SK-N-MC (cell line): ENCODE data around the gene CAAP1.
A peak's percentile ranks its signal among the peaks of the same experiment; 100 is the strongest.

Experiments
- DNase-seq: peaks from one replicate; pipeline ENCODE4 v3.0.0-alpha.2; 2011; ENCODE audit warnings: low read depth, low spot score
- H3K27ac ChIP-seq: fragments of 200-600 bp; sonication (generic); 2 replicates; pipeline ENCODE4 v1.5.1; 2016; ENCODE audit warnings: mixed run types
- H3K36me3 ChIP-seq: fragments of 200-600 bp; sonication (generic); 2 replicates; pipeline ENCODE4 v1.6.1; 2017; ENCODE audit warnings: antibody characterized with exemption, low read length, mixed read lengths; ENCODE audit not compliant: insufficient read depth
- H3K4me3 ChIP-seq: fragments of 200-600 bp; sonication (generic); 2 replicates; pipeline ENCODE4 v1.5.1; 2016
- H3K9ac ChIP-seq: fragments of 200-600 bp; sonication (generic); 2 replicates; pipeline ENCODE4 v1.8.0; 2017; ENCODE audit warnings: mixed run types, mixed read lengths; ENCODE audit not compliant: insufficient read length
- H3K9me3 ChIP-seq: fragments of 200-600 bp; sonication (generic); 2 replicates; pipeline ENCODE4 v1.6.1; 2017; ENCODE audit warnings: low read depth, mild to moderate bottlenecking, antibody characterized with exemption, low read length, moderate library complexity, mixed read lengths
- EZH2 ChIP-seq: fragments of 200-600 bp; sonication (generic); IDR thresholded peaks from one replicate; pipeline ENCODE4 v1.6.1; 2017; ENCODE audit warnings: antibody characterized with exemption
- FOXP2 ChIP-seq: optimal IDR thresholded peaks from 2 replicates; pipeline ENCODE3; 2011; ENCODE audit warnings: mild to moderate bottlenecking, moderate library complexity; ENCODE audit not compliant: insufficient read depth; ENCODE audit errors: extremely low read length, control extremely low read depth
- POLR2AphosphoS5 ChIP-seq: IDR thresholded peaks from 2 replicates; pipeline ENCODE4 v1.6.1; 2012; ENCODE audit warnings: mild to moderate bottlenecking, low read depth, low read length, borderline replicate concordance

CAAP1 gene, protein sequence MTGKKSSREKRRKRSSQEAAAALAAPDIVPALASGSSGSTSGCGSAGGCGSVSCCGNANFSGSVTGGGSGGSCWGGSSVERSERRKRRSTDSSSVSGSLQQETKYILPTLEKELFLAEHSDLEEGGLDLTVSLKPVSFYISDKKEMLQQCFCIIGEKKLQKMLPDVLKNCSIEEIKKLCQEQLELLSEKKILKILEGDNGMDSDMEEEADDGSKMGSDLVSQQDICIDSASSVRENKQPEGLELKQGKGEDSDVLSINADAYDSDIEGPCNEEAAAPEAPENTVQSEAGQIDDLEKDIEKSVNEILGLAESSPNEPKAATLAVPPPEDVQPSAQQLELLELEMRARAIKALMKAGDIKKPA

DNA sequence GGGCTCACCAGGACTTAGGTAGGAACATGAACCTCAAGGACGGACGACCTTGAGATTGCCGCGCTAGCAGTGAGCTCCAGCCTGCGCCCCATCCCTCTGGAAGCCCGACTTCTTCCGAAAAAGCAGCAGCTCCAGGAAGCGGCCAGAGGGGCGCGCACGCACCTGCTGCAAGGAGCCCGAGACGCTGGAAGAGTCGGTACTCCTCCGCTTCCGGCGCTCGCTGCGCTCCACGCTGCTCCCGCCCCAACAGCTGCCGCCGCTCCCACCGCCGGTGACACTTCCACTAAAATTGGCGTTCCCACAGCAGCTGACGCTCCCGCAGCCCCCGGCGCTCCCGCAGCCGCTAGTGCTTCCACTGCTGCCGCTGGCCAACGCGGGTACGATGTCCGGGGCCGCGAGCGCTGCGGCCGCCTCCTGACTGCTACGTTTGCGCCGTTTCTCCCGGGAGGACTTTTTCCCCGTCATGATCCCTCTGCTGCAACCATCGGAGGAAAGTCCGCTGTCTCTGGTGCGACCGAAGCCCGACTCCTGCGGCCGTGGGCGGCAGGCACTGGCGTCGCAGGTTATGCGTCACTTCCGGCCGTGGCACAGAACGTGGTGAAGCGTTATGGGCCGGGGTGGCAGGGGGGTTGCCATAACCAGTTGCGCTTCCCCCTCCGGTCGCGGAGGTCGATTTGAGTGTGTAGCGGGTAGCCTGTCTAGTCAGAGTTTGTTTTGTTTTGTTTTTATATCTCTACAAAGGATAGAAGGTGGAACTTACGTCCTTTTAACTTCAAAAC is at the start of gene CAAP1:
Gene CAAP1, minus strand, starts transcription at position 552 of the 779 bp plus-strand sequence. Its CDS starts 87 bp downstream, at position 465.
- Histone ChIP-seq H3K9ac (peak within 1 kb of the TSS; percentile 92), H3K9me3 (no peaks in the 10 kb centered on the region), H3K27ac (peak within 1 kb of the TSS; percentile 98), H3K36me3 (no peaks in the 10 kb centered on the region), H3K4me3 (peak within 1 kb of the TSS; percentile 99)
- TF ChIP-seq FOXP2 (peak; percentile 52), POLR2AphosphoS5 (peak; percentile 97), EZH2 (no peak)
- DNase-seq: peak; percentile 75

DNA sequence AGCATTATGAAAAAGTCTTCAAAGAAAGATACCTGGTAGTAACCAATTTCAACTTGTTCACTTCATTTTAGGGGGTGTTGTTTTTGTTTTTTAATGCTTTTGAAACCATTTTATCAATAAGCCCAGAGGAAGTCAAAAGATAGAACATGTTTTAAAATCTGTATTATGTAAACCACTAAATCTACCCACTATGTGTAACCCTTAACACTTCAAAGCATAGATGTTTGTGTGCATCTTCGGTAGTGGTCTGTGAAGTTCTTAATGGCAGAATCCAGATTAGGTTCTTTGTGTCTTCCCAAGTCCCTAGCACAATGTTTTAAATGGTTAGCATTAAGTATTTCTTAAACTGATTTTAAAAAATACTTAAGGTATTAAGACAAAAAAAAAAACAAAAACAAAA is 48.2 kb upstream of the CAAP1 start:
- no peak for DNase-seq
- no peak for TF ChIP-seq POLR2AphosphoS5
- no peak for TF ChIP-seq FOXP2
- TF ChIP-seq EZH2: no peak
- H3K9me3 ChIP-seq: peaks cover 20% of the 10 kb centered on the region; the same call in 1 of the 2 replicates
- peaks cover 59% of the 10 kb centered on the region for H3K36me3 ChIP-seq
- no peak overlapping the region for H3K9ac ChIP-seq
- H3K4me3 ChIP-seq: no peak overlapping the region
- H3K27ac ChIP-seq: no peak overlapping the region

DNA sequence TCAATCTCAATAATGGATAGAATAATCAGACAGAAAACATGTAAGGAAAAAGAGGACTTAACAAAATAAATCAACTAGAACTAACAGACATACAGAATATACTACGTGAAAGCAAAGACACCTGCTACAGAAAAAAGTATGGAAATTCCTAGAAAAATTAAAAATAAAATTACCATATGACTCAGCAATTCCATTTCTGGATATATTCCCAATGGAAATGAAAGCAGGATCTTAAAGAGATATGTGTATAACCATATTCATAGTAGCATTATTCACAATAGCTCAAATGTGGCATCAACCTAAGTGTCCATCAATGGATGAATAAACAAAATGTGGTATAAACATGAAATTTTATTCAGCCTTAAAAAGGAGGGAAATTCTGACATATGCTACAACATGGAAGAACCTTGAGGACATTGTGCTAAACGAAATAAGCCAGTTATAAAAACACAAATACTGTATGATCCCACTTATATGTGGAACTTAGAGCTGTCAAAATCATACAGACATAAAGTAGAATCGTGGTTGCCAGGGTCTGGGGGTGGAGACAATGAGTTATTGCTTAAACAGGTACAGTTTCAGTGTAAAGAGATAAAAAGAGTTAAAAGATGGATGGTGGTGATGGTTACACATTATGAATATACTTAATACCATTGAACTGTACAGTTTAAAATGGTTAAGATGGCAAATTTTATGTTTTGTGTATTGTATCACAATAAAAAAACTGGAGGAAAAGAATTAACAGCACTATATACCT is 47.5 kb upstream of the CAAP1 start:
- Histone ChIP-seq H3K27ac (no peak overlapping the region), H3K9ac (no peak overlapping the region), H3K4me3 (no peak overlapping the region), H3K36me3 (peaks cover 60% of the 10 kb centered on the region), H3K9me3 (peaks cover 20% of the 10 kb centered on the region; the same call in 1 of the 2 replicates)
- no peak for DNase-seq
- TF ChIP-seq POLR2AphosphoS5: no peak
- TF ChIP-seq EZH2: no peak
- TF ChIP-seq FOXP2: no peak

DNA sequence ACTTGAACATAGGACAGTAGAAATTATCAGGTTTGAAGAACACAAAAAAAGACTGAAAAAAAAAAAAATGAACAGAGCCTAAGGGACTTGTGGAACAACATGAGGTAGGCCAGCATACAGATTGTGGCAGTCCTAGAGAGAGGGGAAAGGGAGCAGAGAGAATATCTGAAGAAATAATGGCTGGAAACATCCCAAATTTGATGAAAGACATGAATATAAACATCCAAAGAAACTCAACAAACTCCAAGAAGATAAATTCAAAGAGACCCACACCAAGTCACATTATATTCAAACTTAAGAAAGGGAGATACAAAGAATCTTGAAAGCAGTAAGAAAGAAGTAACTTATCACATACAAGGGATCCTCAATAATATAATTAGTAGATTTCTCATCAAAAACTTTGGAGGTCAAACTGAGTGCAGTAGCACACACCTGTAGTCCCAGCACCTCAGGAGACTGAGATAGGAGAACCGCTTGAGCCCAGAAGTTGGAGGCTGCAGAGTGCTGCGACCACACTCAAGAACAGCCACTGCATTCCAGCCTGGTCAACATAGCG is 45.3 kb upstream of the CAAP1 start:
- peaks cover 53% of the 10 kb centered on the region for H3K36me3 ChIP-seq
- peaks cover 20% of the 10 kb centered on the region; the same call in 1 of the 2 replicates for H3K9me3 ChIP-seq
- no peak overlapping the region for H3K9ac ChIP-seq
- no peak overlapping the region for H3K4me3 ChIP-seq
- H3K27ac ChIP-seq: no peak overlapping the region
- TF ChIP-seq EZH2 (no peak), POLR2AphosphoS5 (no peak), FOXP2 (no peak)
- no peak for DNase-seq

DNA sequence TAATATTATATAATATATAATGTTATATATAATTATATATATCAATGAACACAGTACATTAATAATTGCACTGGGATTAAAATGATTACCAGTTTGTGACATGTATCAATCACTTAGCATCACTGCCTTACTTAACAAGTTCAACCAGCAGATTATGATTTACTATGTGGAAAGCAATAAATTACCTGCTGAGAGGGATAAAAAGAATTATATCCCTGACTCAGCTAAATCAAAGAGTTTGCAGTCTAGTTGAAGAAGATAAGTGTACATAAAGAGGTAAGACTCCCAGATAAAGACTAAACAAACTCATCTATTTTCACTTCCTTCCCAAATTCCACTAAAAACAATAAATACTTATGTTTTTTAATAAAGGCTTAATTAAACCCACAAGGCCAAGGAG is 43.2 kb upstream of the CAAP1 start:
- Histone ChIP-seq H3K36me3 (peaks cover 50% of the 10 kb centered on the region), H3K9ac (peak overlapping the region; percentile 64), H3K9me3 (peaks cover 17% of the 10 kb centered on the region; the same call in 1 of the 2 replicates), H3K27ac (peak overlapping the region; percentile 87), H3K4me3 (peak overlapping the region; percentile 17; the same call in 1 of the 2 replicates)
- DNase-seq: no peak
- TF ChIP-seq POLR2AphosphoS5 (no peak), EZH2 (no peak), FOXP2 (no peak)

DNA sequence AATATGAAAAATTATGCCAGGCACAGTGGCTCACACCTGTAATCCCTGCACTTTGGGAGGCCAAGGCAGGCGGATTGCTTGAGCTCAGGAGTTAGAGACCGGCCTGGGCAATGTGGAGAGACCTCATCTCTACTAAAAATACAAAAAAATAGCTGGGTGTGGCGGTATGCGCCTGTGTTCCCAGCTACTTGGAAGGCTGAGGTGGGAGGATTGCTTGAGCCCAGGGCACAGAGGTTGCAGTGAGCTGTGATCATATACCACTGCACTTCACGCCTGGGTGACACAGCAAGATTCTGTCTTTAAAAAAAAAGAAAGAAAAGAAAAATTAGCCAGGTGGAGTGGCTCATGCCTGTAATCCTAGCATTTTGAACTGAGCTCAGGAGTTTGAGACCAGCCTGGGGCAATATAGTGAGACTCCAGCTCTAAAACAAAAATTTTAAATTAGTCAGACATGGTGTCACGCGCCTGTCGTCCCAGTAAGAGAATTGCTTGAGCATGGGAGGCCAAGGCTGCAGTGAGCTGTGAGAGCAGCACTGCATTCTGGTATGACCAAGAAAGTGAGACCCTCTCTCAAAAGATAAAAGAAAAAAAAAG is 36.4 kb upstream of the CAAP1 start:
- Histone ChIP-seq H3K9me3 (no peaks in the 10 kb centered on the region), H3K36me3 (peaks cover 60% of the 10 kb centered on the region), H3K9ac (no peak overlapping the region), H3K27ac (no peak overlapping the region), H3K4me3 (no peak overlapping the region)
- no peak for DNase-seq
- no peak for TF ChIP-seq POLR2AphosphoS5
- TF ChIP-seq EZH2: no peak
- TF ChIP-seq FOXP2: no peak

DNA sequence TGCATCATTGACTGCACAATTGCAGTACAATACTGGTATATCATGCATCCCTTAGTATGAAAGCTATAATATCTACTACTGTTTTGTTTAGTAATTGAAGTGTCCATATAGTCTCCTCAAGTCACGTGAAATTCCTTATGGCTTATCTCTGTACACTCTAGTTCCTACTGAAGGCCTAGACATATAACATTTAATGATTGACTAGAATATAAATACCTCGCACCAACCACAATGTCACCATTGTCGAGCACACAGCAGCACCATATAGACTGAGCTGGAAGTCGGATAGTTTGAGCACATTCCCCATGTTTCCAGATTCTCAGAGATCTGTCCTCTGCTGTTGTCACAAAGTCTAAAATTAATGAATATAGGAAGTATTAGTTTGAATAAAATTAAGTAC is 33.0 kb upstream of the CAAP1 start:
- Histone ChIP-seq H3K36me3 (peaks cover 80% of the 10 kb centered on the region), H3K9me3 (no peaks in the 10 kb centered on the region), H3K4me3 (no peak overlapping the region), H3K27ac (no peak overlapping the region), H3K9ac (no peak overlapping the region)
- TF ChIP-seq FOXP2: no peak
- TF ChIP-seq POLR2AphosphoS5: no peak
- no peak for TF ChIP-seq EZH2
- DNase-seq: no peak
